Measurements from ENCODE around the gene TBCD.

The TBCD gene

DNA sequence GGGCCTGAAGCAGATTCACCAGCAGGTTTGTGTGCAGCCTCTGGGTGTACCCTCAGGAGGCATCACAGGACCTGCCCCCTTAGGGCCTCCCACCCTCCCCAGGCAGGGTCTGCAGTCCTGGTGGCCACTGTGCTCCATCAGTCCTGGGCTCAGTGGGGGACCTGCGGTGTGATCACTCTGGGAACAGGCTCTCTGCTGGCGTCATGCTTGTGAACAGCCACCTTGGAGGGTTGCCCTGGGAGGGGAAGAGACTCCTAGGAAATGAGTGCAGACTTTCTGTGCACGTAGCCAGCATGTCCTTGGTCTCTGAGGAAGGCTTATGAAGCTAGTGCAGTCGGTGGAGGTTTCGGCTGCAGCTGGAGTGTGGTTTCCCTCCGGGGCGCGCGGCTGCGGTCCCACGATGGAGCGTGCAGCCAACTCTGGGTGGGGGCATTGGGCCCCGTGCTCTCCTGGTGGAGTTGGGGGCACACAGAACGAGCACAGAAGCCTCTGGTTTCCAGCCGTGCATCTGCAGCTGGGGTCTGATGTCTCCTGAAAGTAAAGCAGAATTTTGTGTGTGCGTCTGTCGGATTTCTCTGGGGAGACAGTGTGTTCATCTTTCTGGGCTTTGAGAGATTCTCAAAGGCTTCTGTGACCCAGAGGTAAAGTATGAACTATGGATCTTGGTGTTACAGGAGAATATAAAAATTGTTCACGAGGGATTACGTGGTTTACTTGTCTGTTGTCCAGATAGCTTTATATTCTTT, 156.1 kb downstream of the TBCD start:
- DNase-seq (ENCODE audit: low read depth) = no peak

DNA sequence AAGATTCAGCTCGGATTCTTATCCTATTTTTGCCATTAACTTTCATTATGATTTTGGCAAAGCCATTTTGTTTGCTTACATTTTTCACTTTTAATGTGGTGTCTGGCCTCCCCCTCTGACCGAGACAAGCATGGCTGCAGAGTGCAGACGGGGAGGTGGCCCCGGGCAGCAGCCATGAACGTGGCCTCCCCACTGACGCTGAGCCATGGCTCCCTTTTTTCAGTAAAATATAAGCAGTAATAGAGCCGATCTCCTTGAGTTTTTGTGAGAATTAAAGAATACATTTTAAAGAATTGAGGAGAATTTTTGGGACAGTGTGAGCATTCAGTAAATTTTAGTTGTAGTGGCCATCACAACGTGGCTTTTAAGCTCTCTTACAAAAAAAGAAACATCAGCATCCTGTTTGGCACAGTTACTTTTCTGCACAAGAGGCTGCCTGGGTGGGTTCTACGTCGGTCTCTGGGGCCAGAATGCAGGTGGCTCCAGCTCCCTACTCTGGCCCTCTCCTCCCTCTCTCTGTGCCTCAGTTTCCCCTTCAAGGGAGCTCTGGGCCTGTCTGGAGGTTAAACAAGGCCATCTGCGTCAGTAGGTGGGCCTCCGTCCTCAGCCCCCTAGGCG, 156.8 kb downstream of the TBCD start:
- DNase-seq (ENCODE audit: low read depth) = no peak

DNA sequence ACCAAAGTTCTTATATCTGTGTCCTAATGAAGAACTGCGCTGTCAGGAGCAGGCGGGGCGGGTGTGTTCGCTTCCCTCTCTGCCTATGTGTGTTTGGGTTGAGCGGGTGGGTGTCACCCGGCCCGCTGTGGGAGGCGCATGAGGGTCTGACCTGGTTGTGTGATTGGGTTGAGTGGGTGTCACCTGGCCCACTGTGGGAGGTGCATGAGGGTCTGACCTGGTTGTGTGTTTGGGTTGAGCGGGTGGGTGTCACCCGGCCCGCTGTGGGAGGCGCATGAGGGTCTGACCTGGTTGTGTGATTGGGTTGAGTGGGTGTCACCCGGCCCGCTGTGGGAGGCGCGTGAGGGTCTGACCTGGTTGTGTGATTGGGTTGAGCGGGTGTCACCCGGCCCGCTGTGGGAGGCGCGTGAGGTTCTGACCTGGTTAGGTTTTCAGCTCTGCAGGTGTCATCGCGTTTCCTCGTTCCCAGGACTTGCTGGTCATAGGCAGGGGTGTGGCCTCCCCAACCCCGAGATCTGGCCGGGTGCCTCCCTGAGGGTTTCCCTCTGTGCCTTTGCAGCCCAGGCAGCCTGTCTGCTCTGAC, 157.5 kb downstream of the TBCD start:
- DNase-seq (ENCODE audit: low read depth) = peak; percentile 21

DNA sequence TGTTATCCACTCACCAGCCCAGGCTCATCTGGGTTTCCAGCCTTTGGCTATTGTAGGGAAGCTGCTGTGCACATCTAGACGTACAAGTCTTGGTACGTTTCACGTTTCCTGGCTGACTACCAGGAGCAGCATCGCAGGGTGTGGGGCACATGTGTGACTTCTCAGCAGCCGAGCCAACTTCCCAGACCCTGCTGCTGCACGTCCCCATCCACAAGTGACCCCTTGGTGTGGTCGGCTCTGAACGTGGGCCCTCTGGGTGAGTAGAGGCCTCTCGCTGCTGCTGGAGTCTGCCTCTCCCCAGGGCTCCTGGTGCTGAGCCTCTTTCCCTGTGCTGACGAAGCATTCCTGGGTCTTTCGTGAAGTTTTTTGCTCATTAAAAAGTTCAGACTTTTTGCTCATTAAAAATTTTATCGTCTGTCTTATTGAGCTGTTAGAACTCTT, 158.2 kb downstream of the TBCD start:
- DNase-seq (ENCODE audit: low read depth) = no peak

DNA sequence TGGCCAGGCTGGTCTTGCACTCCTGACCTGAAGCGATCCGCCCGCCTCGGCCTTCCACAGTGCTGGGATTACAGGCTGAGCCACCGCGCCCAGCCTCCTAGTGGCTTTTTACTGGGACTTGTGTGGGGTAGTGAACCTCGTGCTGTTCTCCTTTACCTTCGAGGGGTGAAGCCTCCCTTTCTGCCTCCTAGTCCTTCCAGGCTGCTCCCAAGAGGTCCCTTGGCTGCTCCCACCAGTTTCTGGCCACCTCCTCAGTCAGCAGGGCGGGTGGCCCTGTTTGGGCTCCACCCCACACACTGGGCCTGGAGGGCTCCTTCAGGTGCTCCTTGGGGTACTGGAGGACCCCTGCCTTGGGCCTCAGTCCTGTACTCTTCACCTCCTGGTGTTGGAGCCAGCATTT, 158.9 kb downstream of the TBCD start:
- no peak for DNase-seq (ENCODE audit: low read depth)

- no peak for DNase-seq (ENCODE audit: low read depth)
These were observed 160.0 kb downstream of the TBCD start for GRCh38 chr17:82911822-82912221.

DNA sequence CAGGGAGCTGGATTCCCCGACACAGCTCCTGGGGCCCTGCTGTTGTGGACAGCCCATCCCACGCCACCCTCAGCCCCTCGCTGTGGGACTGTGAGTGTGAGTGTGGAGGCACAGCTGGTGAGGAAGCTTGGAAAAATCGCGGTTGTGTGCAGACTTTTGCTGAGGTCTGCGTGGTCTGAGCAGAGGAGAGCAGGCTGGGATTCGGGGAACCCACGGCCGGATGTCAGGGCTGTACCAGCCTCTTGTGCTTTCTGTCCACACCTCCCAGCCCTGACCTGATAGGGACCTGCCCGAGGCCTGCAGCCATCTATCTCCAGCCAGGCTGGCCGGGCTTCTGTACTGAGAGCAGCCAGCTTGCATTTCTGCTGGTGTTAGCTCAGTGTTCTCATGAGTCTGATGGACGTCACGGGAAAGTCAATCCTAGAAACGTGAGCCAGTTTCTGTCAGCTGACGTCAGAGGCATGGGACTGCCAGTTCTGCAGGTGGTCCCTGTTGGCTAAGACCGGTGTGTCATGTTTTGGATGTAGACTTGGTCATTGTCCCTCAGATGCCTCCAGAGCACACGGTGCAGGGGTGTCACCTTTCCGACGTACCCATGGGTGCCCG, 160.7 kb downstream of the TBCD start:
- DNase-seq (ENCODE audit: low read depth) = no peak

DNA sequence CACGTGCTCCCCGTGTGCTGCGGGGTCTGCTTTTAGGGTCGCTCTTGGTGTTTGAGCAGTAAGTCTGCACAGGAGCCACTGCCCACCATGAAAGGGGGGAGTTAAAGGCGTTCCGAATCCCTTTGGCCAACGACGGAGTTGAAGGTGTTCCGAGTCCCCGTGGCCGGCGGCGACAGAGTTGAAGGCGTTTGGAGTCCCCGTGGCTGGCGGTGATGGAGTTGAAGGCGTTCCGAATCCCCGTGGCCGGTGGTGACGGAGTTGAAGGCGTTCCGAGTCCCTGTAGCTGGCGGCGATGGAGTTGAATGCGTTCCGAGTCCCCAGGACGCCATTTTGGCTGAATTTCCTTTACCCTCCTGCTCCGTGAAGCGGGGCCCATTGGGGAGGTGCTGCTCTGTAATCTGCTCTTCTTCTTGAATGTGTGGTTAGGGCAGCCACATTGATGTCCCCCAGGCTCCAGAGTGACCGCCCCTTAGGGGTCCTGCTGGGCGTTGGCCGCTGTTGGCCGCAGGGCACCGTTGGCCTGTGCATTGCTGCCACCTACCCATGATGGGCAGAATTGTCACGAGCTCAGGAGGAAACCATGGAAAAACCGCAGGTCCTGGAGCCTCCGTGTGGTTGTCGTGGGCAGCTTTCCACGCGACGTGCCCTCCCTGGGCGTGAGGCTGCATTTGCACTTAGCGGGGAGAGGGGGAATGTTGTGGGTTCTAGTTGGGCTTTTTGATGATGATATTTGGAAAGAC, 161.6 kb downstream of the TBCD start:
- no peak for DNase-seq (ENCODE audit: low read depth)

- DNase-seq (ENCODE audit: low read depth) = no peak
These were observed 162.5 kb downstream of the TBCD start for GRCh38 chr17:82914375-82914774.

GRCh38 chr17:82915010-82915756, 163.3 kb downstream of the TBCD start:
- no peak for DNase-seq (ENCODE audit: low read depth)

- no peak for DNase-seq (ENCODE audit: low read depth)
These were observed 163.8 kb downstream of the TBCD start for GRCh38 chr17:82915757-82916027.

DNA sequence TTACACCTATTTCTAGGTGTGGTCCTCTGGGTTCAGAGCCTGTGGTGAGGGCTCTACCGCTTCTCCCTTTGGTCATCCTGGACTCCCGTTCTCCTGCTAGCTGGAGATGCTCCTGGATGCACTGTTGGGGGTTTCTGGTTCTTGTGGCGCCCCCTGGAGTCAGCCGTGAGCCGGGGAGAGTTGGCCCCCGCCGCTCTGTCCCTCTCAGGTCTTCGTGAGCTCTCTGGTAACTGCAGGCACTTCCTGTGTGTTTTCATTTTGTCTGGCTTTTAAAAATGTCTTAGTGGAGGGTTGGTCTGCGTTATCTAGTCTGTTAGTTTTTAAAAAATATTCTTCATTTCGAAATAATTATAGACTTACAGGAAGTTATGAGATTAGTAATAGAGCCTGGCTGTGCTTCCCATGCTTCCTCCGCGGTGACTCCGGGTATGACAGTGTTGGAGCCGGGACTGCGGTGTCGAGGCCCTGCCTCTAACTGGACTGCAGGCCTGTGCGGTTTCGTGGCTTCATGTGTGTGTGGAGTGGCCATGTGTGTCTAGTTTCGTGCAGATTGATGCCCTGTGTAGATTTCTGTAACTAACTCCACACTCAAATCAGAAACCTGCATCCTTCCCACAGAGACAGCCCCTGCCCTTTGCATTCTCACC, 166.0 kb downstream of the TBCD start:
- peak; percentile 28 for DNase-seq (ENCODE audit: low read depth)

- DNase-seq (ENCODE audit: low read depth) = no peak
These were observed 166.6 kb downstream of the TBCD start for GRCh38 chr17:82918508-82918907.

DNA sequence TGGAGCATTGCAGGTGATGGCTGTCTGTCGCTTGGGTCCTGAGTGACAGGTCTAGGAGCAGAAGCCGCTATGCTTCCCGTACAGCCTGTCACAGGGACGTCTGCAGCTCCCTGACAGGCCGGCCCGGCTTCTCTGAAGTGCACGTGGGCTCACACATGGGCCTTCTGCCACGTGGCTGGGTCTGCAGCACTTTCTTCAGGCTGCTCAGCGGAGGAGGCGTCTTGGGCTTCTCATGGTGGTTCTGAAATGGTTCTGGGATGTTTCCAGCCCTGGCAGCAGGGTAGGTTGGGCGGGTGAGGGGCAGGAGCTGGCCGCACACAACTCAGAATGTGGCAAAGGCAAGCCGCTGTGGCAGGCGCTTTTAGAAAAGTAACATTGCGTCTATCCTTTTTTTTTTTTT, 168.3 kb downstream of the TBCD start:
- DNase-seq (ENCODE audit: low read depth) = no peak

GRCh38 chr17:82920715-82921114, 168.8 kb downstream of the TBCD start:
- DNase-seq (ENCODE audit: low read depth) = no peak

- DNase-seq (ENCODE audit: low read depth) = no peak
These were observed 169.6 kb downstream of the TBCD start for GRCh38 chr17:82921426-82921825.

GRCh38 chr17:82922646-82923045, 170.8 kb downstream of the TBCD start:
- DNase-seq (ENCODE audit: low read depth) = no peak

DNA sequence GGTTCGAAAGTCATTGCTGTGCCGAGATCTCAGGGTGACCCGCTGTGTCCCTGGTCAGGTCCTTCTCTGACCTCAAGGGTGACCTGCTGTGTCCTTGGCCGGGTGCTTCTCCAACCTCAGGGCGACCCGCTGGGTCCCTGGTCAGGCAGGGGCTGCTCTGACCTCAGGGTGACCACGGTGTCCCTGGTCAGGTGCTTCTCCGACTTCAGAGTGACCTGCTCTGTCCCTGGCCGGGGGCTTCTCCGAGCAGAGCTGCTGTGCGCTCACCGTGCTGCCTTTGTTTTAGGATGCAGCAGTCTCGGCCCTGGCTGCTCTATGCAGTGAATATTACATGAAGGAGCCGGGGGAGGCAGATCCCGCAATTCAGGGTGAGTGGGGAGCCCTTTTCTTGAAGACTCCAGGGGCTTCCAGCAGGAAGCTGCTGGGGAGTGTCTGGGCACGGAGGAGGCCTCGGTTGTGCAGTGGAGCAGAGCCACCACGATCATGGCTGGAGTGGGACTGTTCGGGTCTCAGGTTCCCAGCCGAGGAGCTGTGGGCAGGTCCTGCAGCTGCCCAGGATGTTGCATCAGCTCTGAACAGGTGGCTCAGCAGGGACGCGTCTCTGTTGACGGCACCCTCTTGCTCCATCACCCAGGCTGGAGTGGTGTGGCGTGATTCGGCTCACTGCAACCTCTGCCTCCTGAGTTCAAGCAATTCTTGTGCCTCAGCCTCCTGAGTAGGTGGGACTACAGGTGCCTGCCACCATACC, 171.7 kb downstream of the TBCD start:
- DNase-seq (ENCODE audit: low read depth) = no peak

DNA sequence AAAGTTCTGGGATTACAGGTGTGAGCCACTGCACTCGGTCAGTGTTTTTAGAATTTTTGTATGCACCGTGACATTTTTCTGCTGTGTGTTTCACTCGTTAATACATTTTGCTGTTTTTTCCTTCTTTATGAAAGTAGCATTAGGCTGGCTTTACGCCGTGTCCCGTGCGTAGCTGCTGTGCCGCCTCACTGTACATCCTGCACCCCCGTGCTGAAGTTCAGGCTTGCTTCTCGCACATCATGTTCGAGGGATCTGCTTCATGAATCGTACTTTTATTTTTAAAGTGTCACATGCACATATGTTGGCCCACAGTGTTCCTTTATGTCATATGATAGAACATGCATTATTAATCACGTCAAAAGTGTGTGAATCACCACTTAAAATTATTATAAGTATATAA, 172.3 kb downstream of the TBCD start:
- no peak for DNase-seq (ENCODE audit: low read depth)

- DNase-seq (ENCODE audit: low read depth) = no peak
These were observed 172.9 kb downstream of the TBCD start for GRCh38 chr17:82924812-82925211.

DNA sequence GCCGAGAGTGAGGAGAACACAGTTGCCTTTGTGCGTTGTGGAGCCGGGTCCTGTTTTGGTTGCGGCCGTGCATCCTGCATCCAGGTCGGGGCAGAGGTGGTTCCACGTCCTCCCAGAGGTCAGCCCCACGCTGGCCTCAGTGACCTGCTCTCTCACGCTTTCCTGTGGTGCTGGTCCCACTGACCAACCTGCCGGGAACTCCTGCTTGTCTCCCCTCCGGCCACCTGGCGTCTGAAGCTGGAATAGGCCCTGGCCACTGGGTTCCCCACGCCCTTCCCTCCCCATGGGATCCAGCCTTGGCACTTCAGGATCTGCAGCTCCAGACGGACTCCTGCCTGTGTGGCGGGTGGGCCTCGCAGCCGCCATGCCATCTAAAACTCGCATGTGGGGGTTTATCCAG, 173.5 kb downstream of the TBCD start:
- DNase-seq (ENCODE audit: low read depth) = no peak
